A549 (cell line): ENCODE data around the gene TJP1.

ENCODE experiments used
- CHD2 ChIP-seq: fragments of 150-350 bp; IDR thresholded peaks from 2 replicates; pipeline ENCODE4 v1.6.1; 2014; ENCODE audit warnings: low read length; ENCODE audit not compliant: partially characterized antibody
- HOXB5 ChIP-seq: fragments of 250-450 bp; sonication (Bioruptor Pico); IDR thresholded peaks from 2 replicates; pipeline ENCODE4 v1.5.0; 2020; ENCODE audit warnings: mild to moderate bottlenecking, moderate library complexity
- KDM5A ChIP-seq: fragments of 200-600 bp; sonication (generic); IDR thresholded peaks from 2 replicates; pipeline ENCODE4 v1.6.1; 2016; ENCODE audit warnings: antibody characterized with exemption, mild to moderate bottlenecking
- MYC ChIP-seq: IDR thresholded peaks from 2 replicates; pipeline ENCODE4 v1.6.1; 2012; ENCODE audit warnings: mild to moderate bottlenecking, inconsistent platforms, low read length, improper control_type of control experiment, borderline replicate concordance
- POLR2A ChIP-seq: IDR thresholded peaks from 2 replicates; pipeline ENCODE4 v1.6.1; 2012; ENCODE audit warnings: mild to moderate bottlenecking, low read length
- SMC3 ChIP-seq: fragments of >200 bp; sonication (Bioruptor Twin); formaldehyde crosslinking; IDR thresholded peaks from 3 replicates; pipeline ENCODE4 v1.6.1; 2018; ENCODE audit warnings: inconsistent platforms
- ZFP36 ChIP-seq: fragments of 450-650 bp; IDR thresholded peaks from 2 replicates; pipeline ENCODE4 v1.6.1; 2014; ENCODE audit warnings: borderline replicate concordance; ENCODE audit not compliant: partially characterized antibody
- TF ChIP-seq, protein P1 (sequence below): fragments of >200 bp; sonication (Bioruptor Twin); formaldehyde crosslinking; IDR thresholded peaks from 3 replicates; pipeline ENCODE4 v1.5.1; 2016
- TF ChIP-seq, protein P2 (sequence below): IDR thresholded peaks from 2 replicates; pipeline ENCODE4 v1.6.1; 2012
- TF ChIP-seq, protein P3 (sequence below): fragments of >200 bp; sonication (Bioruptor Twin); formaldehyde crosslinking; IDR thresholded peaks from 3 replicates; pipeline ENCODE4 v1.6.1; 2016
- TF ChIP-seq, protein P4 (sequence below): fragments of 450-650 bp; IDR thresholded peaks from 2 replicates; pipeline ENCODE4 v1.6.1; 2014; ENCODE audit warnings: antibody characterized with exemption
- TF ChIP-seq, protein P5 (sequence below): fragments of 150-350 bp; IDR thresholded peaks from 2 replicates; pipeline ENCODE4 v1.6.1; 2014; ENCODE audit warnings: low read depth, mild to moderate bottlenecking, low read length

DNA sequence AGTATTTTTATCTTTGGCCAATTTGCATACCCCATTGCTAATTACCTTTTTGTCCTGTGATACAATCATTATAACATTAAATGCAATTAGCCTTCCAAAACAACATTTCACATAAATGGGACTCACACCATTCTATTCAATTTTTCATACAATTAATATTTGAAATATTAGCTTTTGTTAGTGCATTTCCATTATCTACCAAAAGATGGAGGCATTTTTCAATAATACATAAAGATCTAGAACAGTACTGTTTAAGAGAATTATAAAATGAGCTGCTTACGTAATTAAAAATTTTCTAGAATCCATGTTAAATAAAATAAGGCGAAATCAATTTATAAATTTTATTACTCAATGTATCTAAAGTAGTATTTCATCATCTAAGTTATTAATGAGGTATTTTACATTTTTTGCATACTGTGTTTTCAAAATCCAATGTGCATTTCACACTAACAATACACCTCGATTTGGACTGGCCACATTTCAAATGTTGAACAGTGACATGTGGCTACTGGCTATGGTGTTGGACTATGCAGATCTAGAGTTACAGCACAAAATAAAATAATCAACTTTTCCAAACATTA is 74.3 kb downstream of the TJP1 start:
- TF ChIP-seq, protein P1, sequence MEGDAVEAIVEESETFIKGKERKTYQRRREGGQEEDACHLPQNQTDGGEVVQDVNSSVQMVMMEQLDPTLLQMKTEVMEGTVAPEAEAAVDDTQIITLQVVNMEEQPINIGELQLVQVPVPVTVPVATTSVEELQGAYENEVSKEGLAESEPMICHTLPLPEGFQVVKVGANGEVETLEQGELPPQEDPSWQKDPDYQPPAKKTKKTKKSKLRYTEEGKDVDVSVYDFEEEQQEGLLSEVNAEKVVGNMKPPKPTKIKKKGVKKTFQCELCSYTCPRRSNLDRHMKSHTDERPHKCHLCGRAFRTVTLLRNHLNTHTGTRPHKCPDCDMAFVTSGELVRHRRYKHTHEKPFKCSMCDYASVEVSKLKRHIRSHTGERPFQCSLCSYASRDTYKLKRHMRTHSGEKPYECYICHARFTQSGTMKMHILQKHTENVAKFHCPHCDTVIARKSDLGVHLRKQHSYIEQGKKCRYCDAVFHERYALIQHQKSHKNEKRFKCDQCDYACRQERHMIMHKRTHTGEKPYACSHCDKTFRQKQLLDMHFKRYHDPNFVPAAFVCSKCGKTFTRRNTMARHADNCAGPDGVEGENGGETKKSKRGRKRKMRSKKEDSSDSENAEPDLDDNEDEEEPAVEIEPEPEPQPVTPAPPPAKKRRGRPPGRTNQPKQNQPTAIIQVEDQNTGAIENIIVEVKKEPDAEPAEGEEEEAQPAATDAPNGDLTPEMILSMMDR, result peak; percentile 61
- TF ChIP-seq KDM5A, result no peak
- TF ChIP-seq, protein P2, sequence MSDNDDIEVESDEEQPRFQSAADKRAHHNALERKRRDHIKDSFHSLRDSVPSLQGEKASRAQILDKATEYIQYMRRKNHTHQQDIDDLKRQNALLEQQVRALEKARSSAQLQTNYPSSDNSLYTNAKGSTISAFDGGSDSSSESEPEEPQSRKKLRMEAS, result no peak
- TF ChIP-seq, protein P3, sequence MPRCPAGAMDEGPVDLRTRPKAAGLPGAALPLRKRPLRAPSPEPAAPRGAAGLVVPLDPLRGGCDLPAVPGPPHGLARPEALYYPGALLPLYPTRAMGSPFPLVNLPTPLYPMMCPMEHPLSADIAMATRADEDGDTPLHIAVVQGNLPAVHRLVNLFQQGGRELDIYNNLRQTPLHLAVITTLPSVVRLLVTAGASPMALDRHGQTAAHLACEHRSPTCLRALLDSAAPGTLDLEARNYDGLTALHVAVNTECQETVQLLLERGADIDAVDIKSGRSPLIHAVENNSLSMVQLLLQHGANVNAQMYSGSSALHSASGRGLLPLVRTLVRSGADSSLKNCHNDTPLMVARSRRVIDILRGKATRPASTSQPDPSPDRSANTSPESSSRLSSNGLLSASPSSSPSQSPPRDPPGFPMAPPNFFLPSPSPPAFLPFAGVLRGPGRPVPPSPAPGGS, result no peak
- TF ChIP-seq ZFP36, result no peak
- TF ChIP-seq CHD2, result no peak
- peak; percentile 70 for TF ChIP-seq SMC3
- TF ChIP-seq, protein P4, sequence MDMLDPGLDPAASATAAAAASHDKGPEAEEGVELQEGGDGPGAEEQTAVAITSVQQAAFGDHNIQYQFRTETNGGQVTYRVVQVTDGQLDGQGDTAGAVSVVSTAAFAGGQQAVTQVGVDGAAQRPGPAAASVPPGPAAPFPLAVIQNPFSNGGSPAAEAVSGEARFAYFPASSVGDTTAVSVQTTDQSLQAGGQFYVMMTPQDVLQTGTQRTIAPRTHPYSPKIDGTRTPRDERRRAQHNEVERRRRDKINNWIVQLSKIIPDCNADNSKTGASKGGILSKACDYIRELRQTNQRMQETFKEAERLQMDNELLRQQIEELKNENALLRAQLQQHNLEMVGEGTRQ, result no peak
- TF ChIP-seq, protein P5, sequence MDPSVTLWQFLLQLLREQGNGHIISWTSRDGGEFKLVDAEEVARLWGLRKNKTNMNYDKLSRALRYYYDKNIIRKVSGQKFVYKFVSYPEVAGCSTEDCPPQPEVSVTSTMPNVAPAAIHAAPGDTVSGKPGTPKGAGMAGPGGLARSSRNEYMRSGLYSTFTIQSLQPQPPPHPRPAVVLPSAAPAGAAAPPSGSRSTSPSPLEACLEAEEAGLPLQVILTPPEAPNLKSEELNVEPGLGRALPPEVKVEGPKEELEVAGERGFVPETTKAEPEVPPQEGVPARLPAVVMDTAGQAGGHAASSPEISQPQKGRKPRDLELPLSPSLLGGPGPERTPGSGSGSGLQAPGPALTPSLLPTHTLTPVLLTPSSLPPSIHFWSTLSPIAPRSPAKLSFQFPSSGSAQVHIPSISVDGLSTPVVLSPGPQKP, result no peak
- no peak for TF ChIP-seq POLR2A
- TF ChIP-seq MYC, result no peak
- no peak for TF ChIP-seq HOXB5 (CRISPR knock-in tag)
